LoVo (cell line): ENCODE data around the gene RC3H2.

Experiments used
- DNase-seq: peaks from one replicate; pipeline ENCODE4 v3.0.0-alpha.2; 2016; ENCODE audit warnings: low spot score

The RC3H2 gene

GRCh38 chr9:122800066-122801060 is 104.8 kb downstream of the RC3H2 start, which contains the start of gene OR1K1:
Gene OR1K1, plus strand, starts transcription at chr9:122800123. Its CDS starts 0 bp downstream, at chr9:122800123.
- DNase-seq, result no peak

- DNase-seq, result no peak
Observed at GRCh38 chr9:122797316-122798063, 107.7 kb downstream of the RC3H2 start.
